ENCODE measurements around the gene PAQR4.
A peak's percentile ranks its signal among the peaks of the same experiment; 100 is the strongest.

Gene PAQR4

GRCh38 chr16:2982402-2982801 lies 13.3 kb downstream of the PAQR4 start:
- Histone ChIP-seq H3K36me3 (ENCODE audit: insufficient read depth, low read length) (peaks cover 10% of the 10 kb centered on the region; the same call in 1 of the 2 replicates), H3K9me2 (ENCODE audit: low read depth, low read length) (no peaks in the 10 kb centered on the region), H3K79me2 (ENCODE audit: insufficient read depth, low read length) (peaks cover 3% of the 10 kb centered on the region; the same call in 1 of the 2 replicates), H3K9ac (ENCODE audit: low read length) (no peak overlapping the region), H3K27me3 (ENCODE audit: insufficient read depth, low read length) (peaks cover 3% of the 10 kb centered on the region; the same call in 1 of the 2 replicates), H2AFZ (ENCODE audit: low read length) (no peak overlapping the region), H4K20me1 (ENCODE audit: insufficient read depth, low read length) (no peaks in the 10 kb centered on the region), H3K27ac (ENCODE audit: low read depth, low read length, poor library complexity, severe bottlenecking) (no peak overlapping the region), H3K9me3 (ENCODE audit: low read length) (no peaks in the 10 kb centered on the region), H3K4me3 (ENCODE audit: low read depth, low read length, poor library complexity, severe bottlenecking) (no peak overlapping the region), H3K4me1 (ENCODE audit: insufficient read depth, low read length, severe bottlenecking) (peaks cover 46% of the 10 kb centered on the region), H3F3A (ENCODE audit: insufficient read depth, low read length) (no peaks in the 10 kb centered on the region), H3K4me2 (ENCODE audit: low read length) (no peak overlapping the region)
- TF ChIP-seq, protein P1, sequence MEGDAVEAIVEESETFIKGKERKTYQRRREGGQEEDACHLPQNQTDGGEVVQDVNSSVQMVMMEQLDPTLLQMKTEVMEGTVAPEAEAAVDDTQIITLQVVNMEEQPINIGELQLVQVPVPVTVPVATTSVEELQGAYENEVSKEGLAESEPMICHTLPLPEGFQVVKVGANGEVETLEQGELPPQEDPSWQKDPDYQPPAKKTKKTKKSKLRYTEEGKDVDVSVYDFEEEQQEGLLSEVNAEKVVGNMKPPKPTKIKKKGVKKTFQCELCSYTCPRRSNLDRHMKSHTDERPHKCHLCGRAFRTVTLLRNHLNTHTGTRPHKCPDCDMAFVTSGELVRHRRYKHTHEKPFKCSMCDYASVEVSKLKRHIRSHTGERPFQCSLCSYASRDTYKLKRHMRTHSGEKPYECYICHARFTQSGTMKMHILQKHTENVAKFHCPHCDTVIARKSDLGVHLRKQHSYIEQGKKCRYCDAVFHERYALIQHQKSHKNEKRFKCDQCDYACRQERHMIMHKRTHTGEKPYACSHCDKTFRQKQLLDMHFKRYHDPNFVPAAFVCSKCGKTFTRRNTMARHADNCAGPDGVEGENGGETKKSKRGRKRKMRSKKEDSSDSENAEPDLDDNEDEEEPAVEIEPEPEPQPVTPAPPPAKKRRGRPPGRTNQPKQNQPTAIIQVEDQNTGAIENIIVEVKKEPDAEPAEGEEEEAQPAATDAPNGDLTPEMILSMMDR (IDR thresholded peaks at IDR 0.05; ENCODE audit: low read length) = no peak
- TF ChIP-seq EZH2 (IDR thresholded peaks at IDR 0.05; ENCODE audit: borderline replicate concordance, low read length) = no peak

- Histone ChIP-seq H3K36me3 (ENCODE audit: insufficient read depth, low read length) (no peaks in the 10 kb centered on the region), H3K4me3 (ENCODE audit: low read depth, low read length, poor library complexity, severe bottlenecking) (peak overlapping the region; percentile 26), H3K79me2 (ENCODE audit: insufficient read depth, low read length) (0 out of 2 replicates have a peak, but pooled peaks cover 3% of the 10 kb centered on the region), H3K9me2 (ENCODE audit: low read depth, low read length) (no peaks in the 10 kb centered on the region), H3K9me3 (ENCODE audit: low read length) (no peaks in the 10 kb centered on the region), H3K27me3 (ENCODE audit: insufficient read depth, low read length) (peaks cover 3% of the 10 kb centered on the region; the same call in 1 of the 2 replicates), H2AFZ (ENCODE audit: low read length) (no peak overlapping the region), H3F3A (ENCODE audit: insufficient read depth, low read length) (no peaks in the 10 kb centered on the region), H3K4me2 (ENCODE audit: low read length) (peak overlapping the region; percentile 56), H4K20me1 (ENCODE audit: insufficient read depth, low read length) (no peaks in the 10 kb centered on the region), H3K9ac (ENCODE audit: low read length) (no peak overlapping the region; the same call in 1 of the 2 replicates), H3K4me1 (ENCODE audit: insufficient read depth, low read length, severe bottlenecking) (peaks cover 33% of the 10 kb centered on the region), H3K27ac (ENCODE audit: low read depth, low read length, poor library complexity, severe bottlenecking) (no peak overlapping the region)
- TF ChIP-seq, protein P1 (IDR thresholded peaks at IDR 0.05; ENCODE audit: low read length) = peak; percentile 92
- no peak for TF ChIP-seq EZH2 (IDR thresholded peaks at IDR 0.05; ENCODE audit: borderline replicate concordance, low read length)
Observed at GRCh38 chr16:2983706-2984136, 14.6 kb downstream of the PAQR4 start.

GRCh38 chr16:2985462-2985861 lies 16.3 kb downstream of the PAQR4 start:
- TF ChIP-seq EZH2 (IDR thresholded peaks at IDR 0.05; ENCODE audit: borderline replicate concordance, low read length) = no peak
- TF ChIP-seq, protein P1 (IDR thresholded peaks at IDR 0.05; ENCODE audit: low read length) = no peak
- Histone ChIP-seq H4K20me1 (ENCODE audit: insufficient read depth, low read length) (no peaks in the 10 kb centered on the region), H3K9me2 (ENCODE audit: low read depth, low read length) (no peaks in the 10 kb centered on the region), H3K4me1 (ENCODE audit: insufficient read depth, low read length, severe bottlenecking) (peaks cover 23% of the 10 kb centered on the region), H3K4me3 (ENCODE audit: low read depth, low read length, poor library complexity, severe bottlenecking) (no peak overlapping the region), H3K27ac (ENCODE audit: low read depth, low read length, poor library complexity, severe bottlenecking) (no peak overlapping the region), H3K9me3 (ENCODE audit: low read length) (no peaks in the 10 kb centered on the region), H3F3A (ENCODE audit: insufficient read depth, low read length) (no peaks in the 10 kb centered on the region), H3K27me3 (ENCODE audit: insufficient read depth, low read length) (peaks cover 3% of the 10 kb centered on the region; the same call in 1 of the 2 replicates), H3K79me2 (ENCODE audit: insufficient read depth, low read length) (no peaks in the 10 kb centered on the region), H3K9ac (ENCODE audit: low read length) (no peak overlapping the region), H2AFZ (ENCODE audit: low read length) (no peak overlapping the region), H3K36me3 (ENCODE audit: insufficient read depth, low read length) (no peaks in the 10 kb centered on the region), H3K4me2 (ENCODE audit: low read length) (no peak overlapping the region)

Data from OCI-LY1 (cell line).